HG03025 (cell line): ENCODE measurements around the gene LDLRAD4.
"Not testable (repeated sequence)": the region's sequence is repeated elsewhere in the genome, so short reads cannot be mapped to it uniquely, and the experiment has no call there.

Source experiments
- ATAC-seq: cut with Tn5 transposase; IDR thresholded peaks from one replicate; pipeline ENCODE4 v1.9.1; 2021; ENCODE audit warnings: mild to moderate bottlenecking, moderate library complexity; ENCODE audit not compliant: unreplicated experiment, low FRiP score

Gene LDLRAD4

GRCh38 chr18:13653746-13654433 lies 435.3 kb downstream of the LDLRAD4 start:
- no peak for ATAC-seq

- ATAC-seq, result no peak
Measured at GRCh38 chr18:13657974-13658373, 439.4 kb downstream of the LDLRAD4 start.

DNA sequence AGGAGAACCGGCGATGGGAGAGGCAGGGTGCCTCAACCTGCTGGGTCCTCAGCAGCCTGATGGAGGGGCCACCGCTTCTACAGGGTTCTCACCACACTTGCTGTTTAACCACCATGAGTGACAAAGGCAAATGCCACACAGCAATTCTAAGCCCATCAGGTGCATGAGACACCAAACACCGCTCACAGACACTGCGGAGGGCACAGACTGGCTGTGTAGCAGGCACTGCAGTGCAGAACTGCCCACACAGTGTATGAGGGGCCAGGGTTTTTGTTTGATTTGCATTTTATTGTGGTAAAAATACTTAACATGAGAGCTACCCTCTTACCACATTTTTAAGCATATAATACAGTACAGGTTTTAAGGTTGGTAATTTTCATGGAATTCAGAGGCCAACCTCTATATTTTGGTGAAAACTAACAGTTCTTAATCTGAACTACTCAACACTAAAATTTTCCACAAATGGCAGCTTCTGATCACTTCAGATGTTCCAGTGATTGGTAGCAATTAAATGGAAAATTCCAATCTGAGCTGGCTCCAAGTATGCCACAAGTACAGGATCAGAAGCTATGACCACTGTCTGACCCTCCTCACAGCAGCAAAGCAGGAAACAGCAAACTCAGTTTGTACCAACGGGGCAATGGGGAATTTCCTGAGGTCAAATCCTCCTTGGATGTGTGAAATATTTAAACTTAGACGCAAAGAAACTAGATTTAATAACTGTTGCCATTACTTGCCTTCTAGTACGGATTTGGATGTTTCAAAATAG lies 440.1 kb downstream of the LDLRAD4 start:
- no peak for ATAC-seq

- ATAC-seq, result no peak
Measured at GRCh38 chr18:13660510-13660909, 441.9 kb downstream of the LDLRAD4 start.

- no peak for ATAC-seq
Measured at GRCh38 chr18:13661051-13661778, 442.7 kb downstream of the LDLRAD4 start.

GRCh38 chr18:13661779-13662256 lies 443.3 kb downstream of the LDLRAD4 start:
- ATAC-seq, result no peak

- no peak for ATAC-seq
Measured at GRCh38 chr18:13672657-13673056, 454.1 kb downstream of the LDLRAD4 start.

DNA sequence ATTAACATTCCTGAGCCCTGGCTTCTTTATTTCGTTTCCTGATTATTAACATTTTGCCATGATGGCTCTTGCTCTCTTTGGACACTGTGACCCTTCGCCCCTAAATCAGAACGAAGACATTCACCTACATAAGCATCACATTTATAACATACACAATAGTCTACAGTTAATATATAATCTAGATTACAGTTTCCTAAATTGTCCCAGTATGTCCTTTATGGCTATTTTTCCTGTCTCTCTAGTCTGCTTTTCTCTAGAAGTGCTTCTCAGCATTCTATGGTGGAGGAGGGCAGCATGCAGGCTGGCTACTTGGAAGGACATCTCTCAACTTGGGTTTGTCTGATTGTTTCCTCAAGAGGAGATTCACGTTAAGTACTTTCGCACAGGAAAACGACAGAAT lies 457.9 kb downstream of the LDLRAD4 start:
- ATAC-seq, result no peak

DNA sequence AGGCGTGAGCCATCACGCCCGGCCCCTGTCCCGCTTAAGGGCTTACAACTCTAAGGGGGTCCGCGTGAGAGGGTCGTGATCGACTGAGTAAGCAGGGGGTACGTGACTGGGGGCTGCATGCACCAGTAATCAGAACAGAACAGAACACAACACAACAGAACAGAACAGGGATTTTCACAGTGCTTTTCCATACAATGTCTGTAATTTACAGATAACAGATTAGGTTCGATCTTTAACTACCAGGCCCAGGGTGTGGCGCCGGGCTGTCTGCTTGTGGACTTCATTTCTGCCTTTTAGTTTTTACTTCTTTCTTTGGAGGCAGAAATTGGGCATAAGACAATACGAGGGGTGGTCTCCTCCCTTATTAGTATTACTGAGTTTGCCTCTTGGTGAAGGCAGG lies 458.8 kb downstream of the LDLRAD4 start:
- not testable (repeated sequence) for ATAC-seq

DNA sequence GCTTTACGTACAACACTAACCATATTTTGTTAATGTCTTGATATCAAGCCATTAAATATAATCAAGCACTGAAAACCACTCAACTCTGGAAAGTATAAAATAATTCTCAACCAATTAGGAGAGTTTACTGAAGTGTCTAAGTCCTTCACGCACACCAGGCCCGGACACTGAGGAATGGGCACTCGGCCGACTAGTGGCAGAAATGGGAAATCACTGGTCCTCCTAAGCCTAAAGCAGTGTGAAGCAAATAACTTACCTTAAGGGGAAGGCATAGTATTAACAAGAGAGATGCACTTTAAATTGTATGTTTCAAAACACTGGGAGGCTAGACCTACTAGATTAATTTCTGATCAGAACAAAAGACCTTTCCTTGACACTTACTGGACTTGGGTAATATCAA lies 462.1 kb downstream of the LDLRAD4 start:
- no peak for ATAC-seq

DNA sequence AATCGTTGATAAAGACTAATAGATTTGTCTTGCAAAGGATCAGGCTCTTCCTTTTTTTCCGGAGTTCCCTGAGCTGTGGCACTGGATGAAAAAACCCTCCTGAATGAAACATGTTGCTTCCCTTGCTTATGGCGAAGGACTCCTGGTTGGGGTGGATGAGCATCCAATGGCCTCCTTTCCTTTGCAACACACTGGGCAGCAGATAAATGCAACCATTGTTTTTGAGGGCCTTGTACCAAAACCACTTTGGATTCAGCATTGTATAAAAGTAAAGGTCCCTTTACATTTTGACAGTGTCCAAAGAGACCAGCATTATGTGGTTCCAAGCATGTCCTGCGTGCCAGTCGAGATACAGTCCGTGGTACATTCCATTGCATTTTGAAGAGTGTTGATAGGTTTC lies 463.1 kb downstream of the LDLRAD4 start:
- no peak for ATAC-seq

GRCh38 chr18:13684546-13684945 lies 466.0 kb downstream of the LDLRAD4 start:
- ATAC-seq, result no peak

DNA sequence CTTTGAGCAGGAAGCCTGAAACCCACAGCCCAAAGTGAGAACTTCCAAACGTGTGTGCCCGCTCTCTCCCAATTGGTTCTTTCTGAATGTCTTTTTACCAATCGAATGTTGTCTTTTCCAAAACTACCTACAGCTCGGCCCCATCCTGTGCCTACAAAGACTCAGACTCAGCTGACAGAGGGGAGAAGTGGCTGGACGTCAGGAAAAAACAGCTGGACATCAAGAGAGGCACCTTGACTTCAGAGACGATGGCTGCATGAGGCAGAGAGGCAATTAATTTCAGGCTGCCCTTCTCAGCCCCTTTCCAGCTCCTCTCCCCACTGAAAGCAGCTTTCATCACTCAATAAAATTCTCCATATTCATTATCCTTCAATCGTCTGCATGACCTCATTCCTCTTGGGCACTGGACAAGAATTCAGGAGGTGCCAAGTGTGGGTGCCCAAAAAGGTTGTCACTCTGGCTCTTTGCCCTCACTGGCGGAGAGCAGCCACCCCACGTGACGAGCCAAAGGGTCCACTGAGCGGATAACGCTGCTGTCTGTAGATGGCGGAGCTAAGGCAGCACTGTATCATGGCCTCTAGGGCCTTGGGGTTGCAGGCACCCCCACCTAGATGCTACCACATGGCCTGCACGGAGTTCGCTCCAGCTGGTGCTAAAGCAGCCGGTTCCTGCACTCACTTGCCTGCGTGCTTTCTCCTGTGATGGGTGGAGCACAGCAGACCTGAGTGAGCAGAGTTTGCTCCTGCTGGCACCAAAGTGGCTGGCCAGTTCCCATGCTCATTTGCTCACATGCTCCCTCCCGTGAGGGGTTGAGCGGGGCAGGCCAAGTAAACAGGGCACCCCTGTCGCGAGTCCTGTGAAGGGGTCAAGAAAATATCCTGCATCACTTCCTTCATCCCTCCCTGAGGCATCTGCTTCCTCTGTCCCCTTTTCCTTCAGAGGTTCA lies 469.9 kb downstream of the LDLRAD4 start:
- no peak for ATAC-seq

GRCh38 chr18:13690060-13690459 lies 471.5 kb downstream of the LDLRAD4 start:
- ATAC-seq, result not testable (repeated sequence)

GRCh38 chr18:13695337-13695736 lies 476.8 kb downstream of the LDLRAD4 start:
- ATAC-seq, result not testable (repeated sequence)

DNA sequence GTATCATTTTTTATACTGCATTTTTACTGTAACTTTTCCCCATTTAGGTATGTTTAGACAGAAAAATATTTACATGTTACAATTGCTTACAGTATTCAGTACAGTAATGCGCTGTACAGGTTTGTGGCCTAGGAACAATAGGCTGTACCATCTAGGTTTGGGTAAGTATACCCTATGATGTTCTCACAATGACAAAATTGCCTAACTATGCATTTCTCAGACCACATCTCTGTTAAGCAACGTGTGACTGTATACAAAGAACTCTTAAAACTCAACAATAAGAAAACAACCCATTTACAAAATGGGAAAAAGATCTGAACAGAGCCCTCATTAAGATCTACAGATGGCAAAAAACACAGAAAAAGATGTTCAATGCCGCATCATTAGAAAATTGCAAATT lies 478.4 kb downstream of the LDLRAD4 start:
- no peak for ATAC-seq

DNA sequence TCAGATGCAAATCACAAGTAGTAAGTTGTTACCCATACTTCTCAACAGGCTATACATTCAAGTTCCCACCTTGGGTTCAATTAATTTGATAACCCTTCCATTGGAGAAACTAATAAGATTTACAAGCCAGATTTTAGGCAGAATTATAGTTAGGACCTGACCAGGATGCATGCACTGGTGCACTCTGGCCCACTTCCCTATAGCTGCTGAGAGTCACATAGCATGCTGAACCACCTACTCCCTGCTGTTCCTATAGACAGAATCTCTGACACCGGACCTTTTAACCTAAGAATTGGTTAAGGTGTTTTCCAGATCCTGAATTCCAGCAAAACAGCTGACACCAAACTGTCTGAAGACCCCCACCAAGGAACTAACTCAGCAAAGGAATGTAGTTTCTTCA lies 481.6 kb downstream of the LDLRAD4 start:
- no peak for ATAC-seq
